GM19328 (cell line): ENCODE data around the gene COA7.

Experiments
- ATAC-seq: cut with Tn5 transposase; IDR thresholded peaks from one replicate; pipeline ENCODE4 v1.9.1; 2021; ENCODE audit warnings: mild to moderate bottlenecking, moderate library complexity; ENCODE audit not compliant: unreplicated experiment

COA7 gene

GRCh38 chr1:52673513-52673912 lies 24.6 kb downstream of the COA7 start:
- ATAC-seq, result no peak

GRCh38 chr1:52672946-52673345 lies 25.2 kb downstream of the COA7 start:
- no peak for ATAC-seq

- no peak for ATAC-seq
Measured at GRCh38 chr1:52670604-52671003, 27.5 kb downstream of the COA7 start.

GRCh38 chr1:52669696-52670095 lies 28.5 kb downstream of the COA7 start:
- no peak for ATAC-seq

GRCh38 chr1:52668711-52669110 lies 29.4 kb downstream of the COA7 start:
- no peak for ATAC-seq

GRCh38 chr1:52667984-52668383 lies 30.2 kb downstream of the COA7 start:
- ATAC-seq, result no peak

GRCh38 chr1:52667290-52667689 lies 30.9 kb downstream of the COA7 start:
- ATAC-seq, result no peak

GRCh38 chr1:52665006-52665941 lies 32.9 kb downstream of the COA7 start:
- ATAC-seq, result no peak

- ATAC-seq, result no peak
Measured at GRCh38 chr1:52663716-52664115, 34.4 kb downstream of the COA7 start.

- no peak for ATAC-seq
Measured at GRCh38 chr1:52662645-52663313, 35.4 kb downstream of the COA7 start.

- ATAC-seq, result no peak
Measured at GRCh38 chr1:52660807-52661206, 37.3 kb downstream of the COA7 start.

- ATAC-seq, result no peak
Measured at GRCh38 chr1:52659851-52660596, 38.1 kb downstream of the COA7 start.

GRCh38 chr1:52659356-52659755 lies 38.8 kb downstream of the COA7 start:
- no peak for ATAC-seq

GRCh38 chr1:52658795-52659194 lies 39.4 kb downstream of the COA7 start:
- no peak for ATAC-seq

- ATAC-seq, result no peak
Measured at GRCh38 chr1:52657702-52658101, 40.4 kb downstream of the COA7 start.

- ATAC-seq, result no peak
Measured at GRCh38 chr1:52654063-52654462, 44.1 kb downstream of the COA7 start.

GRCh38 chr1:52653207-52653849 lies 44.8 kb downstream of the COA7 start:
- ATAC-seq, result no peak

- no peak for ATAC-seq
Measured at GRCh38 chr1:52651904-52652303, 46.2 kb downstream of the COA7 start.

- no peak for ATAC-seq
Measured at GRCh38 chr1:52645261-52645660, 52.9 kb downstream of the COA7 start.

GRCh38 chr1:52641307-52641706 lies 56.8 kb downstream of the COA7 start:
- no peak for ATAC-seq

GRCh38 chr1:52640697-52641096 lies 57.5 kb downstream of the COA7 start:
- no peak for ATAC-seq
